MM.1S (cell line): Measurements from ENCODE around the gene RAB40AL.

Source experiments
- CTCF ChIP-seq: fragments of 300-600 bp; sonication (generic); IDR thresholded peaks from 2 replicates; pipeline ENCODE4 v1.5.1; 2016; ENCODE audit warnings: antibody characterized with exemption, low read length, mixed read lengths
- EZH2 ChIP-seq: fragments of 300-600 bp; sonication (generic); optimal IDR thresholded peaks from 2 replicates; pipeline ENCODE3; 2017; ENCODE audit warnings: low read depth, mild to moderate bottlenecking, antibody characterized with exemption, low read length, mixed read lengths

- no peak for TF ChIP-seq CTCF
- no peak for TF ChIP-seq EZH2
Observed at GRCh38 chrX:102930990-102931756, 5.9 kb upstream of the RAB40AL start.
